Keratinocyte (primary cell): Measurements from ENCODE around the gene KRT73. TPM values are rescaled to one million over a fixed set of nuclear protein-coding genes. Genes with fewer than 3 reads are reported as not detected.

ENCODE experiments used
- DNase-seq: peaks from one replicate; pipeline ENCODE4 v3.0.0-alpha.2; 2011; ENCODE audit warnings: low read depth, missing footprints, low spot score
- FAIRE-seq: peaks from 2 replicates; lab custom pipeline; 2011; peaks lifted over from hg19 to GRCh38; lab: Jason Lieb, UNC
- H2AFZ ChIP-seq: 2 replicates; pipeline ENCODE4 v1.6.0; 2012; ENCODE audit warnings: low read length, control low read depth, inconsistent platforms; ENCODE audit not compliant: control insufficient read depth
- H3K27ac ChIP-seq: 2 replicates; pipeline ENCODE4 v1.5.1; 2011; ENCODE audit warnings: low read length; ENCODE audit not compliant: control insufficient read depth, insufficient read depth
- H3K27me3 ChIP-seq: 3 replicates; pipeline ENCODE4 v1.6.0; 2011; ENCODE audit warnings: low read length; ENCODE audit not compliant: control insufficient read depth, insufficient read depth; ENCODE audit errors: extremely low read depth
- H3K36me3 ChIP-seq, 2 experiments: 2 replicates in 1 of 2; 3 replicates in 1 of 2; pipeline ENCODE4 v1.5.1; 2011; ENCODE audit warnings: low read length in 2 of 2, mild to moderate bottlenecking in 1 of 2; ENCODE audit not compliant: control insufficient read depth in 2 of 2, insufficient read depth in 2 of 2; ENCODE audit errors: extremely low read depth in 1 of 2
- H3K4me1 ChIP-seq: 3 replicates; pipeline ENCODE4 v1.5.1; 2011; ENCODE audit warnings: low read length; ENCODE audit not compliant: control insufficient read depth, insufficient read depth; ENCODE audit errors: extremely low read depth
- H3K4me2 ChIP-seq: 3 replicates; pipeline ENCODE4 v1.6.0; 2011; ENCODE audit warnings: low read depth, low read length; ENCODE audit not compliant: control insufficient read depth, insufficient read depth; ENCODE audit errors: extremely low read depth
- H3K4me3 ChIP-seq, 3 experiments: fragments of 200-600 bp in 1 of 3; sonication (generic) in 1 of 3; 2 replicates in 2 of 3; 3 replicates in 1 of 3; pipeline ENCODE4 v1.5.1; 2011 to 2016; ENCODE audit warnings: low read length in 3 of 3, mild to moderate bottlenecking in 3 of 3, control low read depth in 2 of 3, inconsistent platforms in 1 of 3, low read depth in 1 of 3, mixed read lengths in 1 of 3, mixed run types in 1 of 3, moderate library complexity in 1 of 3; ENCODE audit not compliant: control insufficient read depth in 2 of 3, insufficient read depth in 2 of 3; ENCODE audit errors: extremely low read depth in 1 of 3
- H3K79me2 ChIP-seq: 2 replicates; pipeline ENCODE4 v1.6.0; 2012; ENCODE audit warnings: low read length; ENCODE audit not compliant: control insufficient read depth, insufficient read depth
- H3K9ac ChIP-seq: 3 replicates; pipeline ENCODE4 v1.6.0; 2011; ENCODE audit warnings: low read length; ENCODE audit not compliant: control insufficient read depth, insufficient read depth; ENCODE audit errors: extremely low read depth
- H3K9me1 ChIP-seq: 3 replicates; pipeline ENCODE4 v1.6.0; 2011; ENCODE audit warnings: low read length; ENCODE audit not compliant: control insufficient read depth, insufficient read depth; ENCODE audit errors: extremely low read depth
- H3K9me3 ChIP-seq: 2 replicates; pipeline ENCODE4 v1.5.1; 2012; ENCODE audit warnings: low read depth, low read length; ENCODE audit not compliant: control insufficient read depth
- H4K20me1 ChIP-seq: 3 replicates; pipeline ENCODE4 v1.6.0; 2011; ENCODE audit warnings: low read length; ENCODE audit not compliant: control insufficient read depth, insufficient read depth; ENCODE audit errors: extremely low read depth
- EZH2 ChIP-seq: IDR thresholded peaks from one replicate; pipeline ENCODE4 v1.6.1; 2012; ENCODE audit warnings: inconsistent platforms, mild to moderate bottlenecking, low read length, moderate library complexity
- dilution Hi-C: fragments of 300-500 bp; cut with MboI; formaldehyde crosslinking; loops from one replicate; pipeline ENCODE4 v1.7.0; 2020; ENCODE audit warnings: low sequenced_read_pairs; ENCODE audit not compliant: extremely low pct_ligation_motif_present
- polyA plus RNA-seq, 5 experiments: library from polyadenylated mRNA; depleted of rRNA in 3 of 5; stranded (reverse) in 3 of 5; stranded (forward) in 1 of 5; unstranded in 1 of 5; fragments of >200 nt; gene quantifications; 1 replicate in 1 of 5; 2 replicates in 3 of 5; 3 replicates in 1 of 5; pipeline versions ENCODE4 v1.2.1 to v1.2.3, GENCODE V29; 2011 to 2012; ENCODE audit warnings: missing spikeins in 2 of 5, low read depth in 1 of 5, low replicate concordance in 1 of 5
- TF ChIP-seq, protein P1 (sequence below), 3 experiments: IDR thresholded peaks in 1 of 3; conservative IDR thresholded peaks in 1 of 3; optimal IDR thresholded peaks in 1 of 3; 2 replicates in 2 of 3; 3 replicates in 1 of 3; pipeline versions ENCODE3 to v1.5.1; 2011; ENCODE audit warnings: low read length in 3 of 3, mild to moderate bottlenecking in 3 of 3, moderate library complexity in 2 of 3, control low read depth in 1 of 3, inconsistent platforms in 1 of 3; ENCODE audit not compliant: insufficient read depth in 2 of 3; ENCODE audit errors: extremely low read depth in 1 of 3

The KRT73 gene
- polyA plus RNA-seq, 1 donor (not counting 4 experiments of a cell fraction or from before 2014, with no cell fraction given) = 0.03 TPM

DNA sequence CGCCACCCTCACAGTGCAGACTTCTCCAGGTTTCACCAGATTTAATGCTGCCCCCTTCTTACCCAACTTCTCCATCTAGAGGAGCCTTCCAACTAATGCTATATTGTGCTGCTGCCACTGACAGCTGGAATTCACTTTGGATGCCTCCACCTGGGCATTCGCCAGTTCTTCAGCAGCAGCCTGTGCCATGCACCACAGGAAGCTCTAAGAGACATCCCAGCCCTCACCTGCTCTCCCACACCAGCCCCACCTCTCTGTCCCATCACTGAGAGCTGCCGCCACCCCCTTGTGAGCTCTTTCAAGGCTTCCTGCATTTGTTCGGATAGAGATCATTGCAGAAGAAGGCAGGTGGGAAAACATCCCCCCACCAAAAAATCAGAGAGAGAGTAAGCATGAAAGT lies 38.3 kb upstream of the KRT73 start:
- TF ChIP-seq, protein P1, sequence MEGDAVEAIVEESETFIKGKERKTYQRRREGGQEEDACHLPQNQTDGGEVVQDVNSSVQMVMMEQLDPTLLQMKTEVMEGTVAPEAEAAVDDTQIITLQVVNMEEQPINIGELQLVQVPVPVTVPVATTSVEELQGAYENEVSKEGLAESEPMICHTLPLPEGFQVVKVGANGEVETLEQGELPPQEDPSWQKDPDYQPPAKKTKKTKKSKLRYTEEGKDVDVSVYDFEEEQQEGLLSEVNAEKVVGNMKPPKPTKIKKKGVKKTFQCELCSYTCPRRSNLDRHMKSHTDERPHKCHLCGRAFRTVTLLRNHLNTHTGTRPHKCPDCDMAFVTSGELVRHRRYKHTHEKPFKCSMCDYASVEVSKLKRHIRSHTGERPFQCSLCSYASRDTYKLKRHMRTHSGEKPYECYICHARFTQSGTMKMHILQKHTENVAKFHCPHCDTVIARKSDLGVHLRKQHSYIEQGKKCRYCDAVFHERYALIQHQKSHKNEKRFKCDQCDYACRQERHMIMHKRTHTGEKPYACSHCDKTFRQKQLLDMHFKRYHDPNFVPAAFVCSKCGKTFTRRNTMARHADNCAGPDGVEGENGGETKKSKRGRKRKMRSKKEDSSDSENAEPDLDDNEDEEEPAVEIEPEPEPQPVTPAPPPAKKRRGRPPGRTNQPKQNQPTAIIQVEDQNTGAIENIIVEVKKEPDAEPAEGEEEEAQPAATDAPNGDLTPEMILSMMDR (optimal IDR thresholded peaks at IDR 0.05 in 1 of 3, IDR thresholded peaks at IDR 0.05 in 1 of 3, conservative IDR thresholded peaks at IDR 0.05 in 1 of 3; ENCODE audit: extremely low read depth in 1 of 3, insufficient read depth in 2 of 3, low read length in 3 of 3) = no peak
- TF ChIP-seq EZH2 = no peak
- Histone ChIP-seq H3K79me2 (no peaks in the 10 kb centered on the region), H2AFZ (no peak overlapping the region), H3K4me3 (no peak overlapping the region), H3K4me2 (no peak overlapping the region), H3K27me3 (peaks cover 5% of the 10 kb centered on the region), H3K27ac (no peak overlapping the region), H3K9ac (no peak overlapping the region), H3K4me1 (peaks cover 11% of the 10 kb centered on the region), H3K9me3 (peaks cover 2% of the 10 kb centered on the region), H4K20me1 (no peaks in the 10 kb centered on the region), H3K9me1 (no peaks in the 10 kb centered on the region), H3K36me3 (no peaks in the 10 kb centered on the region)
- FAIRE-seq (no peak), DNase-seq (no peak)
- dilution Hi-C loops = no loop called here

DNA sequence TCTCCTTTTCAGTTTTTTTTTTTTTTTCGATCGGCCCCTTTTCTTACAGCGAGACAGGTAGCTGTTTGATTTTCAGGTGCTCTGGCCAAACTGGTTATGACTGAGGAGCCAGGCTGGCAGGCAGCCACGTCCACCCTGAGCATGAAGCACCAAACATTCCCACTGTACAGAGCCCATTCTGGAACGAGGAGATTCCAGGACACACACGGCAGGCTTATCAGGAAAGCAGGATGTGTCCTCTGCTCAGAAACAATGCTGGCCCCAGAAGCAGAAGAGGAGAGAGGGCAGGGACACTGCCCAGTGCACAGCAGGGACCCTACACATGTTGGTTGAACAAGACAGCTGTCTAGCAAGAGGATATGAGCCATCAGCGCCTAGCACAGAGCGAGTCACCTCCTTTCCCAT lies 37.4 kb upstream of the KRT73 start:
- no peak for TF ChIP-seq EZH2
- TF ChIP-seq, protein P1 (optimal IDR thresholded peaks at IDR 0.05 in 1 of 3, IDR thresholded peaks at IDR 0.05 in 1 of 3, conservative IDR thresholded peaks at IDR 0.05 in 1 of 3; ENCODE audit: extremely low read depth in 1 of 3, insufficient read depth in 2 of 3, low read length in 3 of 3) = no peak
- no peaks in the 10 kb centered on the region for H4K20me1 ChIP-seq
- DNase-seq (no peak), FAIRE-seq (peak; percentile 46)
- peak overlapping the region; percentile 1 for H3K4me2 ChIP-seq
- no peaks in the 10 kb centered on the region for H3K9me1 ChIP-seq
- no peak overlapping the region for H3K9ac ChIP-seq
- H2AFZ ChIP-seq = no peak overlapping the region
- H3K4me1 ChIP-seq = peaks cover 14% of the 10 kb centered on the region
- H3K36me3 ChIP-seq = no peaks in the 10 kb centered on the region
- H3K27ac ChIP-seq = no peak overlapping the region
- H3K27me3 ChIP-seq = peaks cover 5% of the 10 kb centered on the region
- H3K4me3 ChIP-seq = no peak overlapping the region
- dilution Hi-C loops = no loop called here
- H3K9me3 ChIP-seq = peaks cover 2% of the 10 kb centered on the region
- no peaks in the 10 kb centered on the region for H3K79me2 ChIP-seq
